Activated B cell treated with CpG ODN at 0.5 μM for 24 hours (primary cell): ENCODE measurements around the gene KCND2. TPM values are rescaled to one million over a fixed set of nuclear protein-coding genes. Genes with fewer than 3 reads are reported as not detected.

Experiments
- ATAC-seq: fragments of 200-7000 bp; cut with Tn5 transposase; one replicate; pipeline ENCODE4 v1.10.0; 2021; ENCODE audit warnings: low read depth, mild to moderate bottlenecking, moderate library complexity
- CTCF ChIA-PET: fragments of 350-600 bp; sonication (Branson Sonifier 250); formaldehyde crosslinking; loops from one replicate; lab custom pipeline; 2021; ENCODE audit warnings: antibody characterized with exemption; lab: Charles Lee
- POLR2A ChIA-PET: fragments of 350-600 bp; sonication (Branson Sonifier 250); formaldehyde crosslinking; loops from one replicate; lab custom pipeline; 2021; ENCODE audit warnings: antibody characterized with exemption; lab: Charles Lee
- DNase-seq: peaks from one replicate; pipeline ENCODE4 v3.0.0; 2022
- H3K27ac Mint-ChIP-seq: one replicate; pipeline ENCODE4 v1.8.0; 2020; ENCODE audit warnings: mixed read lengths
- H3K27me3 Mint-ChIP-seq: one replicate; pipeline ENCODE4 v1.8.0; 2021; ENCODE audit warnings: mixed read lengths
- H3K36me3 Mint-ChIP-seq: one replicate; pipeline ENCODE4 v1.8.0; 2021; ENCODE audit warnings: low read depth, mixed read lengths
- H3K4me1 Mint-ChIP-seq: one replicate; pipeline ENCODE4 v1.8.0; 2021; ENCODE audit warnings: mixed read lengths
- H3K4me3 Mint-ChIP-seq: one replicate; pipeline ENCODE4 v1.8.0; 2020; ENCODE audit warnings: mild to moderate bottlenecking, mixed read lengths
- H3K9me3 Mint-ChIP-seq: one replicate; pipeline ENCODE4 v1.8.0; 2020; ENCODE audit warnings: mixed read lengths
- intact Hi-C: fragments of 100-400 bp; cut with micrococcal nuclease; formaldehyde crosslinking; loops from one replicate; pipeline ENCODE4 v1.15.1; 2024
- total RNA-seq: library from RNA; stranded (reverse); gene quantifications from 2 replicates; pipeline ENCODE4 v1.2.3, GENCODE V29; 2022
- TF ChIP-seq, protein P1 (sequence below): fragments of 200-600 bp; IDR thresholded peaks from one replicate; pipeline ENCODE4 v1.8.0; 2022; ENCODE audit warnings: antibody characterized with exemption, mild to moderate bottlenecking

Gene KCND2
- total RNA-seq, 1 donor from 2014 or later: not detected

DNA sequence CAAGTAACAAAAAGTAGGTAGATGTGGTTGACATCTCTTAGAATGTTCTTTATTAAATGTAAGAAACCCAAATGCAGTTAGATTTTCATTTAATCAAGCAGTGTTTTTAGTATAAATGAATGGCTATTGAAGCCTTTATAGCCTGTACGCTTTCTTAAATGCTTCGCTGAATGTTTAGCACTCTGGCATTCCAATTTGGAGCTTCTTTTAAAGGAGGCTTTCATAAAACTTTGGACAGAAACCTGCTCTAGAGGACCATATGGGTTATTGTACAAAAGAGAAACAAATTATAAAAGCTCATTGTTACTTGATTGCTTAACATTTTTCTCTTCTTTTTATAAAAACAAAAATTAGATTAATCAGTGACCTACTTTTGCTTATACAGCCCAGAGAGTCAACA is 59.5 kb downstream of the KCND2 start:
- ChIA-PET POLR2A (no interaction called here), CTCF (no interaction called here)
- ATAC-seq: no peak
- TF ChIP-seq, protein P1, sequence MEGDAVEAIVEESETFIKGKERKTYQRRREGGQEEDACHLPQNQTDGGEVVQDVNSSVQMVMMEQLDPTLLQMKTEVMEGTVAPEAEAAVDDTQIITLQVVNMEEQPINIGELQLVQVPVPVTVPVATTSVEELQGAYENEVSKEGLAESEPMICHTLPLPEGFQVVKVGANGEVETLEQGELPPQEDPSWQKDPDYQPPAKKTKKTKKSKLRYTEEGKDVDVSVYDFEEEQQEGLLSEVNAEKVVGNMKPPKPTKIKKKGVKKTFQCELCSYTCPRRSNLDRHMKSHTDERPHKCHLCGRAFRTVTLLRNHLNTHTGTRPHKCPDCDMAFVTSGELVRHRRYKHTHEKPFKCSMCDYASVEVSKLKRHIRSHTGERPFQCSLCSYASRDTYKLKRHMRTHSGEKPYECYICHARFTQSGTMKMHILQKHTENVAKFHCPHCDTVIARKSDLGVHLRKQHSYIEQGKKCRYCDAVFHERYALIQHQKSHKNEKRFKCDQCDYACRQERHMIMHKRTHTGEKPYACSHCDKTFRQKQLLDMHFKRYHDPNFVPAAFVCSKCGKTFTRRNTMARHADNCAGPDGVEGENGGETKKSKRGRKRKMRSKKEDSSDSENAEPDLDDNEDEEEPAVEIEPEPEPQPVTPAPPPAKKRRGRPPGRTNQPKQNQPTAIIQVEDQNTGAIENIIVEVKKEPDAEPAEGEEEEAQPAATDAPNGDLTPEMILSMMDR: no peak
- intact Hi-C loops: no loop called here
- no peak overlapping the region for H3K27ac Mint-ChIP-seq
- no peaks in the 10 kb centered on the region for H3K9me3 Mint-ChIP-seq
- H3K4me1 Mint-ChIP-seq: no peaks in the 10 kb centered on the region
- no peaks in the 10 kb centered on the region for H3K27me3 Mint-ChIP-seq
- no peak for DNase-seq
- H3K4me3 Mint-ChIP-seq: no peak overlapping the region
- H3K36me3 Mint-ChIP-seq: no peaks in the 10 kb centered on the region

DNA sequence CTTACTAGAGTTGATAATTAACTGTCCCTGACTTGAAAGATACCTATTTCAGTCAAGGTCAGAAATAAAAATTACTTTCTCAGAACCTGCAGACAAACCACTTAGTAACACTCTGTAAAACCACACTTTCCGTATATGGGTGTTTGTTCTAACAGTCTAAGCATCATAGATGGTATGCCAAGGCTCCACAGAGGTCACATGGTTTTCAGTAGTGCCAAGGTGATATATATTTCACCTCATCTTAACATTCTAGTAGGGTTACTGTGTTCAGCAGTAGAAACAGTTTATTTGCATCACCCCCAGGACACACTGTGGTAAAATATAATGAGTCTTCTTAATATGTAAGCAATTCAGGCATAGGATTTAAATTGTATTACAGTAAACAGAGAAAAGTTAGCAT is 61.5 kb downstream of the KCND2 start:
- DNase-seq (no peak), ATAC-seq (no peak)
- ChIA-PET CTCF (no interaction called here), POLR2A (no interaction called here)
- H3K9me3 Mint-ChIP-seq: no peaks in the 10 kb centered on the region
- H3K27me3 Mint-ChIP-seq: no peaks in the 10 kb centered on the region
- no peaks in the 10 kb centered on the region for H3K4me1 Mint-ChIP-seq
- H3K4me3 Mint-ChIP-seq: no peak overlapping the region
- intact Hi-C loops: no loop called here
- no peaks in the 10 kb centered on the region for H3K36me3 Mint-ChIP-seq
- H3K27ac Mint-ChIP-seq: no peak overlapping the region
- TF ChIP-seq, protein P1: no peak

DNA sequence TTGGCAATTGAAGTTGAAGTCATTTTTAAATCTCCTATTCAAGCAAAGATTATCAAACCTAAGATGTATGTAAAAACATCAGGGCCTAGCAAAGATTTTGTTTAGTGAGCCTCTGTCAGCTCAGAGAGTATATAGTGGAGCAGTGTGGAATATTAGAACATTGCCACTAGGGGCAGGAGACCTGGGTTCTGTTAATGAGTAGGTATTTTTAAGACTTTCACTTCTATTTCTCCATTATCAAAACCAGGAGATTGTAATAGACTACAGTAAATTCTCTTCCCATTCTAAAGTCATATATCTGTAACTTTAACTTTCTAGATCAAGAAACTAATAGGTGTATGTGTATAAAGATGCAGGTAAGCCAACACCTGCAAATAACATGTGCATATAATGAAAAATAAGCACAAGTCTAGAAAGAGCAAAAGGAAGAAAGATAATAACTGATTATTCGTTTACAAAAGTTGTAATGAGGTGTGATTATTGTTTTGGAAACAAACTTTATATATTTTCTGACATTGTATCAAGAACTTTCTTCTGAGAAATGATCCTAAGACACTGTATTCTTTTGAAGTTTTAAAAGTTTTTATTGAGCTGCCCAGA is 64.4 kb downstream of the KCND2 start:
- Mint-ChIP-seq H3K27me3 (no peaks in the 10 kb centered on the region), H3K4me3 (no peak overlapping the region), H3K27ac (no peak overlapping the region), H3K36me3 (no peaks in the 10 kb centered on the region), H3K4me1 (no peaks in the 10 kb centered on the region), H3K9me3 (no peaks in the 10 kb centered on the region)
- DNase-seq (no peak), ATAC-seq (no peak)
- intact Hi-C loops: no loop called here
- ChIA-PET CTCF (no interaction called here), POLR2A (no interaction called here)
- TF ChIP-seq, protein P1: no peak

DNA sequence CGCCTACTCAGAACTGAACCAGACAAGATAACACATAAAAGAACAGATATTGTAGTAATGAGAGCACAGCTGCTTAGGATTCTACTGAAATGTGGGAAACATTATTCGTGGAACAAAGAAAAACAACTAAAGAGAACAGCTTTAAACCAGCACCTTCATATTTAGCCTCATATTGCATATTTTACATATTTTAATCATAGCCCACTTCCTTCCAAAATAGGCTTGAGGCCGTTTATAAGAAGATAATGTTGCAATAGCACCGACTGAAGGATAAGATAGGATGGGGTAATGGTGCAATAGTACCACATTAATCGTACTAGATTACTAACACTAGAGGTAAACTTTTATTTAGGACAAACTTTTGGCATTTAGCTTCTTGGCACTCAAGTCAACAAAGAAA is 71.3 kb downstream of the KCND2 start:
- Mint-ChIP-seq H3K27ac (no peak overlapping the region), H3K36me3 (no peaks in the 10 kb centered on the region), H3K9me3 (no peaks in the 10 kb centered on the region), H3K27me3 (no peaks in the 10 kb centered on the region), H3K4me3 (no peak overlapping the region), H3K4me1 (no peaks in the 10 kb centered on the region)
- no peak for DNase-seq
- TF ChIP-seq, protein P1: no peak
- ChIA-PET CTCF (no interaction called here), POLR2A (no interaction called here)
- intact Hi-C loops: no loop called here
- no peak for ATAC-seq

DNA sequence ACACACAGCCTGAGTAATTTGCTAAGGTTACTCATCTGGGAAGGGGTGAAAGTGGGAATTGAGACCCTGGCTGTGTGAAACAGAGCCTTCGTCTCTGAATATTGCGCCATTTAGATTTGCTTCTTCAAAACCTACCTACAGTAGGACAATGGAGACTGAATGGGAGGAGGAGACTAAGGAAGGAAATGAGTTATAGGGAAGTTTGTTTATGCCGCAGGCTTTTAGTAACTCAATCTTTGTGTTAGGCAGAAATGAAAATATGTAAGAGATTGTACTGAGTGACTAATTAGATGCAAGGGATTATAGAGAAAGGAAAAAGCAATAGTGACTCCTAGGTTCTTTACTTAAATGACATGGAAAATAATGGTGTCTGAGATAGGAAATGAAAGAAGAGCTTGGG is 80.2 kb downstream of the KCND2 start:
- intact Hi-C loops: no loop called here
- ATAC-seq: no peak
- Mint-ChIP-seq H3K27me3 (no peaks in the 10 kb centered on the region), H3K4me1 (no peaks in the 10 kb centered on the region), H3K9me3 (no peaks in the 10 kb centered on the region), H3K36me3 (no peaks in the 10 kb centered on the region), H3K27ac (no peak overlapping the region), H3K4me3 (no peak overlapping the region)
- ChIA-PET CTCF (no interaction called here), POLR2A (no interaction called here)
- DNase-seq: no peak
- TF ChIP-seq, protein P1: no peak
